Thyroid gland (tissue), 4 donors: ENCODE measurements around the gene MAGI2. TPM values are rescaled to one million over a fixed set of nuclear protein-coding genes. Genes with fewer than 3 reads are reported as not detected.

Experiments used
- DNase-seq, 2 donors: peaks; one replicate each; pipeline ENCODE4 v3.0.0-alpha.2; 2019
- H3K27ac ChIP-seq, 3 donors: fragments of 200-600 bp; sonication (generic); 1 replicate in 2 of 3; 2 replicates in 1 of 3; pipeline ENCODE4 v1.5.1; 2016 to 2019; ENCODE audit warnings: mild to moderate bottlenecking in 1 of 3, moderate library complexity in 1 of 3
- H3K27me3 ChIP-seq: fragments of 200-600 bp; sonication (generic); one replicate; pipeline ENCODE4 v1.5.1; 2019
- H3K36me3 ChIP-seq, 2 donors: fragments of 200-600 bp; sonication (generic); one replicate each; pipeline ENCODE4 v1.5.1; 2016 to 2019
- H3K4me1 ChIP-seq, 2 donors: fragments of 200-600 bp; sonication (generic); one replicate each; pipeline ENCODE4 v1.5.1; 2017 to 2019
- H3K4me3 ChIP-seq, 3 donors: fragments of 200-600 bp; sonication (generic); replicated peaks in 1 of 3; 1 replicate in 2 of 3; 2 replicates in 1 of 3; pipeline ENCODE4 v1.5.1; 2016; ENCODE audit warnings: mild to moderate bottlenecking in 1 of 3
- H3K9me3 ChIP-seq: fragments of 200-600 bp; sonication (generic); one replicate; pipeline ENCODE4 v1.5.1; 2017
- CTCF ChIP-seq, 6 experiments: fragments of 200-600 bp in 3 of 6; fragments of 450-650 bp in 3 of 6; sonication (generic) in 3 of 6; IDR thresholded peaks; one replicate each; pipeline ENCODE4 v1.5.1; 2016 to 2019; ENCODE audit warnings: antibody characterized with exemption in 6 of 6, mild to moderate bottlenecking in 2 of 6, inconsistent platforms in 1 of 6, moderate library complexity in 1 of 6
- POLR2A ChIP-seq, 2 donors: fragments of 450-650 bp; IDR thresholded peaks; one replicate each; pipeline ENCODE4 v1.6.1; 2017; ENCODE audit warnings: antibody characterized with exemption in 2 of 2, mild to moderate bottlenecking in 2 of 2, moderate library complexity in 1 of 2
- WGBS, 2 donors: methylation state at CpG; one replicate each; pipeline ENCODE4 v1.1.5; 2017; 5-methylcytosine and 5-hydroxymethylcytosine counted together
- intact Hi-C: fragments of 100-400 bp; cut with DNase I; formaldehyde crosslinking; loops from one replicate; pipeline ENCODE4 v1.15.1; 2023
- total RNA-seq, 4 donors: library from RNA; depleted of rRNA; stranded (reverse); fragments of >200 nt; gene quantifications; one replicate each; pipeline ENCODE4 v1.2.3, GENCODE V29; 2016

Gene MAGI2
- total RNA-seq, 4 donors from 2014 or later: 20.7 to 31.1 (median 26.0) TPM

GRCh38 chr7:79096361-79096805 lies 357.1 kb downstream of the MAGI2 start:
- no peak for TF ChIP-seq CTCF (IDR thresholded peaks at IDR 0.05)
- TF ChIP-seq POLR2A (IDR thresholded peaks at IDR 0.05): no peak
- Histone ChIP-seq H3K27me3 (no peaks in the 10 kb centered on the region), H3K4me3 (no peak overlapping the region), H3K4me1 (no peaks in the 10 kb centered on the region), H3K27ac (no peak overlapping the region), H3K36me3 (no peaks in the 10 kb centered on the region), H3K9me3 (no peaks in the 10 kb centered on the region)
- no peak for DNase-seq
- 63 to 70% methylated on average over 1 of the region's 1 CpG for WGBS, 2 donors
- intact Hi-C loops: no loop called here

- intact Hi-C loops: no loop called here
- Histone ChIP-seq H3K9me3 (no peaks in the 10 kb centered on the region), H3K4me3 (no peak overlapping the region), H3K36me3 (no peaks in the 10 kb centered on the region), H3K4me1 (no peaks in the 10 kb centered on the region), H3K27me3 (no peaks in the 10 kb centered on the region), H3K27ac (no peak overlapping the region)
- TF ChIP-seq CTCF (IDR thresholded peaks at IDR 0.05) (no peak), POLR2A (IDR thresholded peaks at IDR 0.05) (no peak)
- DNase-seq: no peak
Observed at GRCh38 chr7:79093421-79093820, 360.0 kb downstream of the MAGI2 start.

GRCh38 chr7:79091661-79092060 lies 361.8 kb downstream of the MAGI2 start:
- intact Hi-C loops: no loop called here
- H3K27ac ChIP-seq: no peak overlapping the region
- WGBS, 2 donors: 90 to 91% methylated on average over 2 of the region's 2 CpGs
- H3K4me1 ChIP-seq: no peaks in the 10 kb centered on the region
- no peaks in the 10 kb centered on the region for H3K36me3 ChIP-seq
- TF ChIP-seq CTCF (IDR thresholded peaks at IDR 0.05): no peak
- TF ChIP-seq POLR2A (IDR thresholded peaks at IDR 0.05): no peak
- no peak for DNase-seq
- no peaks in the 10 kb centered on the region for H3K27me3 ChIP-seq
- no peak overlapping the region for H3K4me3 ChIP-seq
- no peaks in the 10 kb centered on the region for H3K9me3 ChIP-seq

GRCh38 chr7:79091011-79091410 lies 362.5 kb downstream of the MAGI2 start:
- Histone ChIP-seq H3K4me1 (no peaks in the 10 kb centered on the region), H3K27ac (no peak overlapping the region), H3K27me3 (no peaks in the 10 kb centered on the region), H3K4me3 (no peak overlapping the region), H3K9me3 (no peaks in the 10 kb centered on the region), H3K36me3 (no peaks in the 10 kb centered on the region)
- DNase-seq: no peak
- WGBS, 2 donors: 82 to 87% methylated on average over 4 of the region's 4 CpGs
- intact Hi-C loops: no loop called here
- TF ChIP-seq CTCF (IDR thresholded peaks at IDR 0.05): no peak
- no peak for TF ChIP-seq POLR2A (IDR thresholded peaks at IDR 0.05)

- Histone ChIP-seq H3K9me3 (no peaks in the 10 kb centered on the region), H3K4me1 (no peaks in the 10 kb centered on the region), H3K27ac (no peak overlapping the region), H3K4me3 (no peak overlapping the region), H3K36me3 (no peaks in the 10 kb centered on the region), H3K27me3 (no peaks in the 10 kb centered on the region)
- TF ChIP-seq CTCF (IDR thresholded peaks at IDR 0.05): no peak
- intact Hi-C loops: no loop called here
- WGBS, 2 donors: 65 to 80% methylated on average over 4 of the region's 4 CpGs
- DNase-seq: no peak
Observed at GRCh38 chr7:79090543-79090942, 362.9 kb downstream of the MAGI2 start.
